ENCODE measurements around the gene ZDHHC24.
A peak's percentile ranks its signal among the peaks of the same experiment; 100 is the strongest.
"Not testable (repeated sequence)": the region's sequence is repeated elsewhere in the genome, so short reads cannot be mapped to it uniquely, and the experiment has no call there.

Gene ZDHHC24

DNA sequence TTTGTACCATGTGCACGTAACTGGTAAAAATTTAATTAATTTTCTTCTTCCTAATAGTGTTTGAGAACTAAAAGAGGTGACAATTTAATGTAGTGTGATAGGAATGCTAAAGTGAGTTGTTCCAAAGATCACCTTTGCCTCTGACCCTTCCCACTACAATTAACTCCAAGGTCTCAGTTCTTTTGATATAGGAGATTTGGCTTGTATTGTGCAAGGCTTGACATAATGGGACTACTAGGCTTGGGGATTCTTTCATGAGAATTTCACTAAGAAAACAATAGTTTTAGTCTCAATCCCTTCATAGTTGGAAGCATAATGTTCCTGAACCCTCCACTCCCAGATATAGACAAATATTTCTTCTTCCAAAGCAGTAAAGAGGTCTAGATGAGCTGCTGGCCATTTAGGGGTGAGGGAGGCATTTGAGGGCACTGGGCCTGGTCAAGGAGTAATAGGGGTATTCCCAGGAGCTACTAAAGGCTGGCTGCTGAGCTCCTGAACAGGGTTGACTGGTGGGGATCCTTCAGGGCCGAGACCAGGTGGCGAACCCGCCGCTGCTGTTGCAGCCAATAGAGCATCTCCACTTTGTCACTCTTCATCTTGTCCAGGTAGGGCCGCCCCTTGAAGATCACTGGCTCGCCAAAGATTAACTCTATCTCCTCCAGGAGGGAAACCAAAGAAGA, 44.3 kb upstream of the ZDHHC24 start:
- DNase-seq (ENCODE audit: insufficient read length, low spot score) (no peak), FAIRE-seq (no peak)
- TF ChIP-seq, protein P1, sequence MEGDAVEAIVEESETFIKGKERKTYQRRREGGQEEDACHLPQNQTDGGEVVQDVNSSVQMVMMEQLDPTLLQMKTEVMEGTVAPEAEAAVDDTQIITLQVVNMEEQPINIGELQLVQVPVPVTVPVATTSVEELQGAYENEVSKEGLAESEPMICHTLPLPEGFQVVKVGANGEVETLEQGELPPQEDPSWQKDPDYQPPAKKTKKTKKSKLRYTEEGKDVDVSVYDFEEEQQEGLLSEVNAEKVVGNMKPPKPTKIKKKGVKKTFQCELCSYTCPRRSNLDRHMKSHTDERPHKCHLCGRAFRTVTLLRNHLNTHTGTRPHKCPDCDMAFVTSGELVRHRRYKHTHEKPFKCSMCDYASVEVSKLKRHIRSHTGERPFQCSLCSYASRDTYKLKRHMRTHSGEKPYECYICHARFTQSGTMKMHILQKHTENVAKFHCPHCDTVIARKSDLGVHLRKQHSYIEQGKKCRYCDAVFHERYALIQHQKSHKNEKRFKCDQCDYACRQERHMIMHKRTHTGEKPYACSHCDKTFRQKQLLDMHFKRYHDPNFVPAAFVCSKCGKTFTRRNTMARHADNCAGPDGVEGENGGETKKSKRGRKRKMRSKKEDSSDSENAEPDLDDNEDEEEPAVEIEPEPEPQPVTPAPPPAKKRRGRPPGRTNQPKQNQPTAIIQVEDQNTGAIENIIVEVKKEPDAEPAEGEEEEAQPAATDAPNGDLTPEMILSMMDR (IDR thresholded peaks at IDR 0.05; ENCODE audit: insufficient read depth, missing control alignments) = no peak

DNA sequence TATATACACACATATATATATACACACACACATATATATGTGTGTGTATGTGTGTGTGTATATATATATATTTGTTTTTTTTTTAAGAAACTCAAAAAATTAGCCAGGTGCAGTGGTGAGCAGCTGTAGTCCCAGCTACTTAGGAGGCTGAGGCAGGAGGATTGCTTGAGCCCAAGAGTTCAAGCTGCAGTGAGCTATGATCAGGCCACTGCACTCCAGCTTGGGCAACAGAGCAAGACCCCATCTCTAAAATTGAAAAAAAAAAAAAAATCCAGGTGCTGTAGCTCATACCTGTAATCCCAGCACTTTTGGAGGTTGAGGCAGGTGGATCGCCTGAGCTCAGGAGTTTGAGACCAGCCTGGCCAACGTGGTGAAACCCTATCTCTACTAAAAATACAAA, 43.5 kb upstream of the ZDHHC24 start:
- not testable (repeated sequence) for FAIRE-seq; DNase-seq (ENCODE audit: insufficient read length, low spot score)

DNA sequence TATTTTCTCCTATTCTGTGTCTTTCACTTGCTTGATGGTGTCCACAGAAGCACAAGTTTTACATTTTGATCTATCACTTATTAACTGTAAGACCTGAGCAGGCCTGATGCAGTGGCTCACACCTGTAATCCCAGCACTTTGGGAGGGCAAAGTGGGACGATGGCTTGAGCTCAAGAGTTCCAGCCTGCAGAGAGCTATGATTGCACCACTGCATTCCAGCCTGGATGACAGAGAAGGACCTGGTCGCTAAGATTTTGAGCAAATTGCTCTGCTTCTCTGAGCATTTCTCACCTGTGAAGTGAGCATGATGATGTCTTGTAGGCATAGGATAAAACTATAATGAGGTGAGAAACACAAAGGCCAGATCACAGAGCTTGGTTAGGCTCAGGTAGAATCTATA, 40.3 kb upstream of the ZDHHC24 start:
- TF ChIP-seq, protein P1 (IDR thresholded peaks at IDR 0.05; ENCODE audit: insufficient read depth, missing control alignments) = no peak
- DNase-seq (ENCODE audit: insufficient read length, low spot score) = no peak
- FAIRE-seq = no peak

DNA sequence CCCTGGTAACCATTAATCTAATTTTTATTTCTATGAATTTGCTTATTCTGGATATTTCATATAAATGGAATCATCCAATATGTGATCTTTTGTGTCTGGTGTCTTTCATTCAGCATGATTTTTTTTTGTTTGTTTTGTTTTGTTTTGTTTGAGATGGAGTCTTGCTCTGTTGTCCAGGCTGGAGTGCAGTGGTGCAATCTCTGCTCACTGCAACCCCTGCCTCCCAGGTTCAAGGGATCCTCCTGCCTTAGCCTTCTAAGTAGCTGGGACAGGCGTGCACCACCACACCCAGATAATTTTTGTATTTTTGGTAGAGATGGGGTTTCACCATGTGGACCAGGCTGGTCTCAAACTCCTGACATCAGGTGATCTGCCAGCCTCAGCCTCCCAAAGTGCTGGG, 39.6 kb upstream of the ZDHHC24 start:
- DNase-seq (ENCODE audit: insufficient read length, low spot score) = not testable (repeated sequence)

GRCh38 chr11:66582565-66583147, 36.8 kb upstream of the ZDHHC24 start:
- FAIRE-seq; DNase-seq (ENCODE audit: insufficient read length, low spot score): not testable (repeated sequence)

More for the DNA sequence above, 39.6 kb upstream of the ZDHHC24 start:
- FAIRE-seq = not testable (repeated sequence)

- no peak for FAIRE-seq
- TF ChIP-seq, protein P1 (IDR thresholded peaks at IDR 0.05; ENCODE audit: insufficient read depth, missing control alignments) = no peak
Observed at GRCh38 chr11:66581261-66581660, 35.4 kb upstream of the ZDHHC24 start.

DNA sequence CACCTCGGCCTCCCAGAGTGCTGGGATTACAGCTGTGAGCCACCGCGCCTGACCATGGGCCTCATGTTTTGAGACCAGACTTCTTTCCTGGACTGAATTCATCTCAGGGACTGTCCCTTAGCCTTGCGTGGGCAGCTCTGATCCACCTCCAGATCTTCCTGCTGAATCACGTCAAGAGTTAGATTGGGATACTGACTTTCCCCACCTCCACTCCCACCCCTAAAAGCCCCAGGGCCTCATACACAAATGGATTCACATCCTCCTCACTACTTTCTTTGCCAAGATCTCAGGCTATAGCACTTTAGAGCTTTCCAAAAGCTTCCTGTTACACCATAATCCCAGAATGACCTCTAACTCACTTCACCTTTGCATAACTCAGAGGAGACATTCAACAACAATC, 35.0 kb upstream of the ZDHHC24 start:
- no peak for DNase-seq (ENCODE audit: insufficient read length, low spot score)
- FAIRE-seq = no peak
- TF ChIP-seq, protein P1 (IDR thresholded peaks at IDR 0.05; ENCODE audit: insufficient read depth, missing control alignments) = no peak

More at GRCh38 chr11:66581261-66581660, 35.4 kb upstream of the ZDHHC24 start:
- DNase-seq (ENCODE audit: insufficient read length, low spot score) = no peak

DNA sequence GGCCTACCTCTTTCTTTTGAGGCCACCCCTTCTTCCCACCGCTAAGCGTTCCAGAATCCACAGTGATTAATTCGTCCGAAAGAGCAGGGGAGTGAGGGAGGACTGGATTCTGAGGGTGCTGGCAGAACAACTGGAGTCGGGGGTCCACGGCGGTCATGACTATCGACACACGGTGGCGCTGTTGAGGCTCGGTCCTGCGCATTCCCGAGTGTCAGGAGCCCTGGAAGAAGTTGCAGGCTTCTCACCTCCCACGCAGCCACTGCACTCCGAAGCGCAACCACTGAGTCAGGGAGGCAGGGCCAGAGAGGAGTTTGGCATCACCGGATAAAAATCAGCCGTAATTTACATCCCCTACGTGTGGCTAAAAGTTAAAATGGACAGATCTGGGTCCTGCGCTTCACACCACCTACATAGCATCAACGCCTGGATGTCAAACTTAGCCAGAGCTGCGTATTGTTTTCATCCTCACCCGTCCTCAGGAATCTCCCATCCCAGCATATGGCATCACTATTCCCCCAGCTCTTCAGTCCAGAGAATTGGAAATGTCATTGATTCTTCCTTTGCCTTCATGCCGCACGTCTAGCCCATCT, 33.3 kb upstream of the ZDHHC24 start:
- FAIRE-seq (no peak), DNase-seq (ENCODE audit: insufficient read length, low spot score) (peak; percentile 92)
- TF ChIP-seq, protein P1 (IDR thresholded peaks at IDR 0.05; ENCODE audit: insufficient read depth, missing control alignments) = peak; percentile 84
